Activated naive CD4-positive, alpha-beta T cell treated with anti-CD3 and anti-CD28 coated beads for 36 hours (primary cell): ENCODE measurements around the gene CARNS1. TPM values are rescaled to one million over a fixed set of nuclear protein-coding genes. Genes with fewer than 3 reads are reported as not detected.
A peak's percentile ranks its signal among the peaks of the same experiment; 100 is the strongest.

Source experiments
- CTCF ChIA-PET: fragments of 350-600 bp; sonication (Branson Sonifier 250); formaldehyde crosslinking; loops from one replicate; lab custom pipeline; 2021; ENCODE audit warnings: antibody characterized with exemption; lab: Charles Lee
- DNase-seq: peaks from one replicate; pipeline ENCODE4 v3.0.0-alpha.2; 2020
- H3K27ac Mint-ChIP-seq: one replicate; pipeline ENCODE4 v1.8.0; 2021; ENCODE audit warnings: mild to moderate bottlenecking, mixed read lengths
- H3K27me3 Mint-ChIP-seq: one replicate; pipeline ENCODE4 v1.8.0; 2021; ENCODE audit warnings: low read depth, mixed read lengths
- H3K36me3 Mint-ChIP-seq: one replicate; pipeline ENCODE4 v1.8.0; 2021; ENCODE audit warnings: low read depth, mixed read lengths
- H3K4me1 Mint-ChIP-seq: one replicate; pipeline ENCODE4 v1.8.0; 2021; ENCODE audit warnings: low read depth, mixed read lengths
- H3K4me3 Mint-ChIP-seq: one replicate; pipeline ENCODE4 v1.8.0; 2021; ENCODE audit warnings: mild to moderate bottlenecking, moderate library complexity, mixed read lengths
- H3K9me3 Mint-ChIP-seq: one replicate; pipeline ENCODE4 v1.8.0; 2021; ENCODE audit warnings: mixed read lengths
- intact Hi-C: fragments of 100-400 bp; cut with micrococcal nuclease; formaldehyde crosslinking; loops from one replicate; pipeline ENCODE4 v1.15.1; 2023
- total RNA-seq, 2 experiments: library from RNA; stranded (reverse); gene quantifications; one replicate each; pipeline ENCODE4 v1.2.3, GENCODE V29; 2021

Gene CARNS1
- total RNA-seq, 2 experiments from 2014 or later = 0.91 to 2.0 TPM

DNA sequence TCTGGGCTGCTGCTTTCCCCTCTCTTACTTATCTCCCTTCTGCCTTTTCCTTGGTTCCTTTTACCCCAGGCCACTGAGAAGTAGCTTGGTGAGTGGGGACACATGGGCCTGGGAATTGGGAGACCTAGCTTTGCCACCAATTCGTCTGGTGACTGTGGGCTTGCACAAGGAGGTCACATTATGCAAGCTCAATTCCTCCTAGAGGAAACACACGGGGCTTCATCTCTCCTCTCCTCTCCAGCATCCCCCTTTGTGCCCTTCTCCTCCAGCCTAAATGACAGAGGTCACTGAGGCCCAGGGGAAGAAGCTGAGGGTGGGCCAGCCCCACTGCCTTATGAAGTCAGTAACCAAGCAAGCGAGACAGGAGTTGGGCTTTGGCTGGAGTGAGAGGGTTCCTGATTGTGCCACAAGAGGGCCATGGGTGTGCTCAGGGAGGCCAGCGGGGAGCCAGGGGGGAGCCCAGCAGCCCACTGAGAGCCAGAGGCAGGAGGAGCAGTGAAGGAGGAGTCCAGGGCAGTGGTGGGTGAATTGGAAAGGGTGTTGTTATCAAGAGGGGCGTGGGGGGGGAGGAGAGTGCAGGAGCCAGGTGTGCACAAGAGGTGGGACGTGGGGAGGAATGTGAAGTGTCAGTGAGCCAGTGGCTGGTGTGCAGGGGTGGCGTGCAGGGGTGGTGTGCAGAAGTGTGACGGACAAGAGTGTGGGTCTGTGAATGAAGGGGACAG lies 44.1 kb upstream of the CARNS1 start:
- intact Hi-C loops = no loop called here
- peaks cover 23% of the 10 kb centered on the region for H3K4me1 Mint-ChIP-seq
- no peak overlapping the region for H3K27ac Mint-ChIP-seq
- no peaks in the 10 kb centered on the region for H3K9me3 Mint-ChIP-seq
- H3K36me3 Mint-ChIP-seq = no peaks in the 10 kb centered on the region
- CTCF ChIA-PET = interaction anchor here (1.5 to 19.4 kb wide), 3 partner anchors 10 to 26 kb away, joined by 7 to 636 read pairs (median 38); partner anchors contain the start of gene POLD4
- peak overlapping the region; percentile 53 for H3K4me3 Mint-ChIP-seq
- no peak for DNase-seq
- peaks cover 25% of the 10 kb centered on the region for H3K27me3 Mint-ChIP-seq

DNA sequence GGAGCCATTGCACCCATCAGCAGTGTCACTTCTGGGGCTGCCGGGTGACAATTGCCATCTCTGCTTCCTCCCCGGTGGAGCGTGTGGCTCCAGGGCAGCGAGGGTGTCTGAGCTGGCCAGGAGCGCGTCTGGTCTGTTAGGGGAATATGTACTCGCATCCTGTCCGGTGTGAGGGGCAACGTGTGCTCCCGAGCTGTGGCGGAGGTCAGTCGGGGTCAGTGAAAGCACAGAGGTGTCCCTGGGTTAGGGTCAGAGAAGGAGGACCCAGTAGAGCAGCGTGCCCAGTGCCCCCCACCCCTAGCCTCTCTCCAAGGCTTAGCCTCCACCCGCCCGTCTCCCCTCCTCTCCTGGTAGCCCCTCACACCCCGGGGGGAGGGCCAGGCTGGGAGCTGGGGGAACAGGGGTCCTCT lies 43.6 kb upstream of the CARNS1 start:
- CTCF ChIA-PET = interaction anchor here (1.5 to 19.4 kb wide), 3 partner anchors 10 to 26 kb away, joined by 7 to 636 read pairs (median 38); partner anchors contain the start of gene POLD4
- intact Hi-C loops = no loop called here
- peaks cover 23% of the 10 kb centered on the region for H3K4me1 Mint-ChIP-seq
- H3K4me3 Mint-ChIP-seq = peak overlapping the region; percentile 53
- peaks cover 26% of the 10 kb centered on the region for H3K27me3 Mint-ChIP-seq
- no peaks in the 10 kb centered on the region for H3K9me3 Mint-ChIP-seq
- H3K36me3 Mint-ChIP-seq = no peaks in the 10 kb centered on the region
- no peak for DNase-seq
- H3K27ac Mint-ChIP-seq = no peak overlapping the region

DNA sequence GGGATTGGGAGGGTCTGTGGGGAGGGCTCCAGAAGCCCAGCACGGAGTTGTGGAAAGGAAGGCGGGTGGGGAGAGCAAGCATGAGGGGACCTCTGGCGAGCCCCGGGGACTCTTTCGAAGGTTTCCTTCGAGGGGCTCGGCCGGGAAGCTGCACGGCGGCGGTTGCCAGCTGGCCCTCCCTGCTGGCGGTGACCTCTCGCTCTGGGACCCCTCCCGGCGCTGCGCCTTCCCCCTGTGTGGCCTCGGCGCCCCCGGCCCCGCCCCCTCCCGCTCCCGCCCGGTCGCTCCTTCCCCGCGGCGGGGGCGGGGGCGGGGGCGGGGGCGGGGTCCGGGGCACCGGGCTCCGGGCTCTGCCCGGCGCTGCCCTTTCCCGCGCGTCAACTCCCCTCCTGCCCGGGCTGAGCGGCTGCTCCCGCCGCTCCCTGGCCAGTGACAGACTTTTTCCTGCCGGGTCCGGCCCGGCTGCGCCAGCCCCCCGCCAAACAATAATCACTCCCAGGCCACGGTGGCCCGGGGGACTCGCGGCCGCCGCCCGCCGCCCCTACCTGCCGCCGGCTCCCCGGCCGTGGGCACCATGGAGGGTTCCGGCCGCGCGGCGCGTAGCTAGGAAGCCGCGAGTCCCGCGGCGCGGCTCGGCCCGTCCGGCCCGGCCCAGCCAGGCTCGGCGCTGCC lies 43.0 kb upstream of the CARNS1 start:
- no peak for DNase-seq
- intact Hi-C loops = no loop called here
- Mint-ChIP-seq H3K9me3 (no peaks in the 10 kb centered on the region), H3K27me3 (peaks cover 28% of the 10 kb centered on the region), H3K4me1 (peaks cover 23% of the 10 kb centered on the region), H3K4me3 (no peak overlapping the region), H3K36me3 (no peaks in the 10 kb centered on the region), H3K27ac (no peak overlapping the region)
- CTCF ChIA-PET = interaction anchor here (1.5 to 19.4 kb wide), 3 partner anchors 9 to 27 kb away, joined by 7 to 636 read pairs (median 38); partner anchors contain the start of gene POLD4

DNA sequence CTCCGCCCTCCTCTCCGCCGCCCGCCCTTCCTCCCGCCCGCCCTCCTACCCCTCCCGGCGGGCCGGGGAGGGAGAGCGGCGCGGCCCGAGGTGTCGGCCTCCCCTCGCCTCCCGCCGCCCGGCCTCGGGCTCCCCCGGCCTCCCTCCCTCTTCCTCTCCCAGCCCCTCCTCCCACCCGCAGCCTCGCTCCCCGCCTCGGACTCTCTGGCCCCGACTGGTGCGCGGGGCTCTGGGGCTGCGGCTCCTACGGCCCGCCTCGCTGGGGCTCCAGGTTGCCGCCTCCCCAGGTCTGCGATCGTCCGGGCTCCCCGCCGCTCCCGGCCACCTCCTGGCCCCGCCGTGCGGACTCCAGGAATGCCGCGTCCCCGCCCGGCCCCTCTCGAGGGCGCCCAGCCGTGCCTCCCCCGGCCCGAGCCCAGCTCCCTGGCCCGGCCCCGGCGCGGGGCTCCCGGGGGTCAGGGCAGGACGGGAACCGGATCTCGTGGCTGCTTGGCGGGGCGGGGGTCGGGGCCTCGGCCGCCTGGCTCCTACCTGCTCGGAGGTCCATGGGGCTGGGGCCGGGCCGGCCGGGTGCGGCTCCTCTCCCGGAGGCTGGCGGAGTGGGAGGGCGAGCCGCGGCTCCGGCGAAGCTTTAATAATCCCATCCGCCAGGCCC lies 42.4 kb upstream of the CARNS1 start, which contains the start of gene CLCF1:
Gene CLCF1 (minus strand): TSS at position 606 of the 655 bp plus-strand sequence. CDS start 59 bp downstream, at position 547.
- intact Hi-C loops = no loop called here
- Mint-ChIP-seq H3K4me3 (peak within 1 kb of the TSS; percentile 73), H3K36me3 (no peaks in the 10 kb centered on the region), H3K4me1 (peaks cover 23% of the 10 kb centered on the region), H3K27me3 (peaks cover 28% of the 10 kb centered on the region), H3K9me3 (no peaks in the 10 kb centered on the region), H3K27ac (no peak within 1 kb of the TSS)
- DNase-seq = peak; percentile 36
- CTCF ChIA-PET = interaction anchor here (0.8 to 19.4 kb wide), 6 partner anchors 8 to 111 kb away, joined by 3 to 636 read pairs (median 7); partner anchors contain the start of gene POLD4

- CTCF ChIA-PET = interaction anchor here (0.6 to 19.4 kb wide), 7 partner anchors 8 to 112 kb away, joined by 3 to 636 read pairs (median 4); partner anchors contain the start of gene POLD4
- intact Hi-C loops = no loop called here
- peaks cover 23% of the 10 kb centered on the region for H3K4me1 Mint-ChIP-seq
- no peak overlapping the region for H3K27ac Mint-ChIP-seq
- no peaks in the 10 kb centered on the region for H3K9me3 Mint-ChIP-seq
- no peaks in the 10 kb centered on the region for H3K36me3 Mint-ChIP-seq
- peaks cover 28% of the 10 kb centered on the region for H3K27me3 Mint-ChIP-seq
- DNase-seq = peak; percentile 63
- H3K4me3 Mint-ChIP-seq = peak overlapping the region; percentile 73
These were observed 41.6 kb upstream of the CARNS1 start for GRCh38 chr11:67373648-67374570.

GRCh38 chr11:67374571-67375281 lies 40.8 kb upstream of the CARNS1 start:
- H3K9me3 Mint-ChIP-seq = no peaks in the 10 kb centered on the region
- H3K27ac Mint-ChIP-seq = no peak overlapping the region
- H3K27me3 Mint-ChIP-seq = peaks cover 28% of the 10 kb centered on the region
- CTCF ChIA-PET = interaction anchor here (0.6 to 19.4 kb wide), 7 partner anchors 7 to 113 kb away, joined by 3 to 636 read pairs (median 10); partner anchors contain the start of gene POLD4
- DNase-seq = no peak
- peaks cover 23% of the 10 kb centered on the region for H3K4me1 Mint-ChIP-seq
- H3K36me3 Mint-ChIP-seq = no peaks in the 10 kb centered on the region
- no peak overlapping the region for H3K4me3 Mint-ChIP-seq
- intact Hi-C loops = no loop called here

GRCh38 chr11:67375320-67376055 lies 40.0 kb upstream of the CARNS1 start:
- Mint-ChIP-seq H3K27me3 (peaks cover 26% of the 10 kb centered on the region), H3K4me1 (peaks cover 23% of the 10 kb centered on the region), H3K36me3 (no peaks in the 10 kb centered on the region), H3K27ac (no peak overlapping the region), H3K4me3 (no peak overlapping the region), H3K9me3 (no peaks in the 10 kb centered on the region)
- CTCF ChIA-PET = interaction anchor here (2.9 to 19.4 kb wide), 2 partner anchors 18 to 30 kb away, joined by 26 to 636 read pairs; partner anchors contain the start of gene POLD4
- DNase-seq = no peak
- intact Hi-C loops = no loop called here

DNA sequence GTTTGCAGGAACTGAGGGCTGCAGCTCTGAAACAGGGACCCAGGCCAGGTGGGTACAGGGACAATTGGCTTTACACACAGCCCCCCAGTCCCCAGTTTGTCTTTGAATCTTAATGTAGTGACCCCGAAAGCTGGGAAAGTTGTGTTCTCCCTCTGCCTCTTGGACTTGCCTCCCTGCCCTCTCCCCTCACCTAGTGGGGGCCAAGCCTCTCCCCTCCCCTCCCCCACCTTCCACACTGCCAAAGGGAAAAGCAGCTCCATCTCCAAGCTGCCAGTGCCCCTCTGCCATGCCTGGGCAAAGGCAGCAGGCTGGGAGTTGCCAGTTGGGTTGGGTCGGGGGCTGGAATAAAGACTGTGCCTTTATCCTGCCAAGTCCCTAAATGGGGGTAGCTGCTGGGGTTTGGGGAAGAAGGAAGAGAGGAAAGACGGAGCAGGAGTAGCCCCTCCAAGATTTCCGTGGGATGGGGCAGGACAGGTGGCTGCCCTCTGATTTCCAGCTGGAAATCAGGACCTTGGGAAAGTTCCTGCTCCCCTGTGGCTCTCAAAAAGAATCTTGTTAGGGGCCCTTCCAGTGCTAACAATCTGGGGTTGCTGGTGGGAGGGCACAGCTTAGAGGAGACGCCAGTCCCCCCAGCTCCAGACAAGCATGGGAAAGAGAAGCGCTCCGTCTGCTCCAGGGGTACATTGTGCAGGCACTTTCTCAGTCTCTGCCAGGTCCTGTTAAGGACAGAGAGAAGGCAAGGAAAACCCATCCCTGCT lies 39.2 kb upstream of the CARNS1 start:
- CTCF ChIA-PET = interaction anchor here (2.9 to 19.4 kb wide), 2 partner anchors 19 to 31 kb away, joined by 26 to 636 read pairs; partner anchors contain the start of gene POLD4
- Mint-ChIP-seq H3K4me3 (no peak overlapping the region), H3K9me3 (no peaks in the 10 kb centered on the region), H3K36me3 (no peaks in the 10 kb centered on the region), H3K4me1 (peaks cover 21% of the 10 kb centered on the region), H3K27me3 (peaks cover 23% of the 10 kb centered on the region), H3K27ac (no peak overlapping the region)
- DNase-seq = no peak
- intact Hi-C loops = no loop called here

DNA sequence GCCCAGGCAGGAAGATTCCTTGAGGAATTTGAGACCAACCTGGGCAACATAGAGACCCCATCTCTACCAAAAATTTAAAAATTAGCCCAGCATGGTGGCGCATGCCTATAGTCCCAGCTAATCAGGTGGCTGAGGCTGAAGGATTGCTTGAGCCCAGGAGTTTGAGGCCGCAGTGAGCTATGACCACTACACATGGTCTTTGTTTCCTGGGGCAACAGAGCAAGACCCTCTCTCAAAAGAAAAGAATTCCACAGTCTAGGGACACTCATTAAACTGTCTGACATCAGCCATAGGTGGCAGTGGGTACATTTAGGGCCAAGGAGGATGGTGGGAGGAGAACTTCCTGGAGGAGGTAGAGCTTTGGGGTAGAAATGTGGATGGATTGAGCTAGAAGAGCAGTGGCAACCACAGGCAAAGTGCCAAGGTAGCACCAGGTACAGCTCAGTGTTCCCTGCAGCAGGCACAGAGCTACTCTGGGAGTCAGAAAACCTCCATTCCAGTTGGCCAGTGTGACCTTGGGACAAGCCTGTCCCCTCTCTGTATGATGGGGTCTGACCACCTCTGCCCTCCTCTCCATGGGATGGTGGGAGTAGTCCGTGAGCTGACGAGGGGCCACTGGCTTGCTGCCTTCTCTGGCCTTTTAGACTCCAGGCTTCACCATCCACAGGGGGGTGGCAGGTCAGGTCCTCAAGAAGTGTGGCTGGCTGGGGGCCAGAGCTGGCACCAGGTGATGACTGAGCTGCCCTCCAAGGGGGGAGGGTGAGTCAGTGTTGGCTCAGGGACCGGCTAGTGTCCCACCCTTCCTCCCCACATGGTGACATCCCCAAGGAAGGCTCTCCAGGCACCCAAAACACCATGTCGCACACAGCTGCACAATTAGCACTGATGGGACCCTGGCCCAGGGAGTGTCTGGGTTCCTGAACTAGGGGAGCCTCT lies 38.3 kb upstream of the CARNS1 start:
- intact Hi-C loops = no loop called here
- H3K9me3 Mint-ChIP-seq = no peaks in the 10 kb centered on the region
- DNase-seq = no peak
- no peak overlapping the region for H3K4me3 Mint-ChIP-seq
- H3K36me3 Mint-ChIP-seq = no peaks in the 10 kb centered on the region
- H3K4me1 Mint-ChIP-seq = peaks cover 14% of the 10 kb centered on the region
- CTCF ChIA-PET = interaction anchor here (0.8 to 19.4 kb wide), 4 partner anchors 8 to 32 kb away, joined by 3 to 636 read pairs (median 16); partner anchors contain the start of gene POLD4
- no peak overlapping the region for H3K27ac Mint-ChIP-seq
- H3K27me3 Mint-ChIP-seq = peaks cover 15% of the 10 kb centered on the region
